Dermis microvascular lymphatic vessel endothelial cell (primary cell): ENCODE results near the gene SRC. TPM values are rescaled to one million over a fixed set of nuclear protein-coding genes. Genes with fewer than 3 reads are reported as not detected.

Experiments used
- DNase-seq, 2 donors: peaks; one replicate each; pipeline versions ENCODE4 v3.0.0 to v3.0.0-alpha.2; 2010; ENCODE audit warnings: low read depth in 2 of 2
- total RNA-seq: library from RNA; depleted of rRNA; stranded (reverse); fragments of >200 nt; gene quantifications from 2 replicates; pipeline ENCODE4 v1.2.1, GENCODE V29; 2014

Gene SRC
- total RNA-seq, 1 donor from 2014 or later, result 3.7 TPM

- DNase-seq, result no peak
Observed at GRCh38 chr20:37315021-37315451, 30.9 kb upstream of the SRC start.

DNA sequence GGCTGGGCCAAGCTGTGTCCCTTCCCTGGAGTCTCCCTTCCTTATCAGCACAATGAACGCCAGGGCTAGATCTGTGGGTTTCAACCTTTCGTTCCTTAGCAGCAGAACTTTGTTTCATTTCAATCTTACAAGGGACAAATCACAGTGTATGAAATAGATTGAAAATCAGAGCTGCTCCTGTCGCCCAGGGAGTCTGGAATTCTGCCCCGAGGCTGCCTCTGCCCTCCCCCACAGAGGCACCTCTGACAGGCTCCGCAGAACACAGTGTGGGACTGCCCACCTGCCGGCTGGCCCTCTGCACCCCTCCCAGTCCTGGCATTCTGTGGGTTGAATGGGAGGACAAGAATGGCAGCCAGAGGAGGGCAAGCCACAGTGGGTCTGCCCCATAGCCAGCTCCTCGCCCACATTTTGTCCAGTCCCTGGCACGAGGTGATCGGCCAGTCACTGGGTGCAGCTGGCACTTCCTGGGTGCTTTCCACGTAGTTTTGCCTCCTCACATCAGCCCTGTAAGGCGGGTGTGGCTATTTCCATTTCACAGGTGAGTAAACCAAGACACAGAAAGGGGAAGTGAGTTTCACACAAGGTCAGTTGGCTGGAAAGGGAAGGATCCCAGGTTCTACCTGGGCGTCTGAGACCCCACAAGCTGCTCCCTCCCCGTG, 30.4 kb upstream of the SRC start:
- no peak for DNase-seq

DNA sequence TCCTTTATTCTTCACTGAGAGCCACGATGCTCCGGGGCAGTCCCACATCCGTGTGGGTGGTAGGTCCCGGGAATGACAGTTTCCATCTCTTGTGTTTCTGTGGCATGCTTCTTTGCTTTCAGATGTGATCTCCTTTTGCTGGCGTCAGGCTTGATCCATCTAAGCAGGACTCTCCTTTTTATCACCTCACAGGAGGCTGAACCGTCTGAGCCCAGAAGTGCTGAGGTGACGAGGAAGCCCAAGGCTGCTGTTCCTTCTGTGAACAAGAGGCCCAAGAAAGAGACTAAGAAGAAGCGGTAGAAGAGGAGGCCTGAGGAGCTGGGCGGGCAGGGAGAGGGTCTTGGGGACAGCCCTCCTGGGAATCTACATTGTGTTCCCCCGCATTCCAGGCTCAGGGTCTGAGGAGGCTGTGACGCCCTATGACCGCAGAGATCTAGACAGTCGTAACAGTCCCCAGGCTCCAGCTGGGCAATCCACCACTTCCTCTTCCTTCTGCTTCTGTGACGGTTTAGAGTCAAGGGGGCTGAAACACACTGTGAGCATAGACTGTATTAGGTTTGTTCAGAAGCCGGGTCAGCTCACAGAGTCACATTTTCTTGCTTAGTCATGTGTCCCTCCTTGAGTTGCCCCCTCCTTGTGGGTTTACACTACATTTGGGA, 29.7 kb upstream of the SRC start:
- DNase-seq, result no peak

DNA sequence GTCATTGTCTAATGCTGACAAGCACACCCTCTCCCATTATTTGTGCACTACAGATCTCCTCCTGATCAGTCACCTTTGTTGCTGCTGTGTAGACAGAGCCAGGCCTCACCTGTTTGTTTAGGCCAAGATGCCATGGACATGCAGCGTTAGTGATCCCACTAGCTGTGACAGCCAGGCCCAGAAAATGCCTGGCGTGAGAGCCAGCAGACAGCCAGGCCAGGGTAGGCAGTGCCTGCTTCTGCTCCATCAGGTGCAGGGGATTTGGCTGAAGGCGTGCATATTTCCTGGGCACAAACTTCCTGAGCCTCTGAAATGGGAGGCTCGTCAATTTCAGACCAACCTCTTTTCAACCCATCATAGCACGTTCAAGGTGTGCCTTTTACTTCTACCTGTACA, 29.2 kb upstream of the SRC start:
- DNase-seq, result no peak

DNA sequence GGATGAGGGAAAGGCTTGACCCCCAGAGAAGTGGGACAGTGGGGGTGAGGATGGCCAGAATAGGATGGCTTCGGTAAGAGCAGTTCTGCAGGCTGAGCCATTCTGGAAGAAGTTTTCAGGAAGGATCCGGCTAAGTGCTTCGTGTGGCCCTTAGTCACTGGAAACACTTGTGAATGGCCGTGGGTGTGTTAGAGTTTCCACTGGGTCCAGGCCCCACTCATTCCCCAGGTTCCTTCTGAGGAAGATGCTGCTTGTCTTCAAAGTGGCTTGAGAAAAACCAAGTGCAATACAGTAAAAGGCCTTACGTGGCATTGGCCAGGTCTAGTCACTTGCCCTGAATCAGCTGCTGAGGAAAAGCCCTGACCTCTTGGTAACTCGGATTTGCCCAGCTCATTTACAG, 28.6 kb upstream of the SRC start:
- no peak for DNase-seq

DNA sequence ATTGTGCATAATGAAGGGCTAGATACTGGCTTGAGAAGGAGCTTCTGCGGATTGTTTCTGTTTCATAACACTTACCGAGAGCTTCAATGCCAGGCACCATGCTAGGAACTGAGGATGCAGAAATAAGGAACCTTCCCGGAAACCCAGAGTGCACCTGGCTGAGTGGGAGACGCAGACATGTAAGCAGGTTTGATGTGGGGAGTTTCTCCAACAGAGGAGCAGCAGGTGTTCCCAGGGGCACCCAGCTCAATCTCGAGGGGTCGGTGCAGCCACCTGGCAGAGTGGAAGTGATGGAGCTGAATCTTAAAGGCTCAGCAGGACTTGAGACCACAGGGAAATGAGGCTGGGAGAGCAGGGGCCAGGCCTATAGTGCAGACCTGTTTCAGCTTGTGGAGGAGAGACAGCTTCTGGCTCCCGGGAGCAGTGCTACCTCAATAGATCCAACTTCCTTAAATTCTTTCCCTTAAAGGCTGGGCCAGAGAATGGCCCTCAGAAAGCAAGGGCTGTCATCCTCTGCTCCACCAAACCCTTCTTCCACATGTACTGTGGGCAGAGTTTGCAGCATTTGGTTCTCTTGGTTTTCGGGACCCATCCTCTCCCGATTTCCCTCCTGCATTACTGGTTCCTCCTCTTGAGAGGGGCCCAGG, 27.8 kb upstream of the SRC start:
- no peak for DNase-seq

DNA sequence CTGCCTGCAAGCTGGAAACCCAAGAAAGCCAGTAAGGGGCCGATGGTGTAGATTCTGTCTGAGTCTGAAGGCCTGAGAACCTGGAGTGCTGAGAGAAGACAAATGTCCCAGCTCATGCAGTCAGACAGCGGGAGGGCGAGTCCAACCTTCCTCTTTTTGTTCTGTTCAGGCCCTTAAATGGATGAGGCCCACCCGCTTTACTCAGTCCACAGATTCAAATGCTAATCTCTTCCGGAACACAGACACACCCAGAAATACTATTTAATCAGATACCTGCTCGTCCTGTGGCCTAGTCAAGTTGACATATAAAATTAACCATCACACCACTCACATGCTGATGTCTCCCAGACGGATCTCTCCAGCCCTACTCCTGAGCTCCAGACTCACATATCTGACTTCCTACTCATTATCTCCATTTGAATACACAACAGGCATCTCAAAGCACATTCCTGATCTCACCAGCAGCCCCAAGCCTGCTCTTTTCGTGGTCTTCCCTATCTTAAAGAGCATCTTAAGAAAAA, 26.7 kb upstream of the SRC start:
- DNase-seq, result no peak

GRCh38 chr20:37323985-37324384, 22.0 kb upstream of the SRC start:
- DNase-seq, result no peak

DNA sequence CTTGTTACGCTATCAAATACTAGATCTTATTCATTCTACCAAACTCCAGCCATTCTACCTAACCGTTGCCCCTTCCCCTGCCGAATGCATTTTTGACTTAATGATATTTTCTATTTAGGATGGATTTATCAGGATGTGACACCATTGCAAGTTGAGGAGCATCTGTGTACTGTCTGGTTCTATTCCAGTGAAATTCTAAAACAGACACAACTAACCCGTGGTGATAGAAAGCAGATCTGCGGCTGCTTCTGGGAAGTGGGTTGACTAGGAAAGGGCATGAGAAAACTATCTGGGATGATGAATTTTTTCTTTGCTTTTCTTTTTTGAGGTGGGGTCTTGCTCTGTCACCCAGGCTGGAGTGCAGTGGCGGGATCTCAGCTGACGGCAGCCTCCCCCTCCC, 20.7 kb upstream of the SRC start:
- no peak for DNase-seq

- no peak for DNase-seq
Observed at GRCh38 chr20:37326666-37327065, 19.3 kb upstream of the SRC start.

GRCh38 chr20:37327748-37328147, 18.2 kb upstream of the SRC start:
- DNase-seq, result no peak

DNA sequence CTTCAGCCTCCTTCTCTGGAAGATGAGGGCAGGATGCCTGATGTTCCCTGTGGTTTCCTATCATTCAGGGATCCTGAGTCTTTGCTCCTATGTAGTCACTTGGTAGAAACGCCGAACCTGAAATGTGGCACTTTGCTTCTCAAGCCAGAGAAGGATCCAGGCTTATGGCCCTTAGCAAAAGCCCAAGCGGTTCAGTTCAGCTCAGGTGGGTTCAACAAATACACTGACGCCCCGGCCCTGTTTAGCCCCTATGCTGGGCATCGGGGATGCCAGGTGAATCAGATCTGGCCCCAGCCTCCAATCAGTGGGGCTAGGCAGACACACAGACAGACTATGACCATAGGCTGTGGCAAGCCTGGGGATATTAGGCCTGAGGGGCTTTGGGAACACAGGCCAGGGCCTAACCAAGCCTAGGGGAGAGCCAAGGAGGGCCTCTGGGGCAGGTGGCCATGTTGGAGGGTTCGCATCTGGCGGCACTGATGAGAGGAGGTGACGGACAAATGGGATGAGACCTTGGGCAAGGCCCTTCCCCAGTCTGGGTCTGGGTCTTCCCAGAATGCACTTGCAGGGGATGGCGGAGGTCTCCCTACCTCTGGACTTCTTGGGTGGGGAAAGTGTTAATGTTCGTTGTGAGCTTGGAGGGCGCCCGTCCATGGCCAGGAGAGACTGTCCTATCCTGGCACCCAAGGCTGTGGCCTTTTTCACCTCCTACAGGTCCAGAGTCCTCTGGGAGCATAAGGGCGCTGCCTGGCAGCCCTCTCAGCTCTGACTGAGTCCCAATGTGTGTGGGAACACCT, 17.6 kb upstream of the SRC start:
- DNase-seq, result no peak

GRCh38 chr20:37329481-37330165, 16.3 kb upstream of the SRC start:
- no peak for DNase-seq

GRCh38 chr20:37330316-37330715, 15.6 kb upstream of the SRC start:
- no peak for DNase-seq

DNA sequence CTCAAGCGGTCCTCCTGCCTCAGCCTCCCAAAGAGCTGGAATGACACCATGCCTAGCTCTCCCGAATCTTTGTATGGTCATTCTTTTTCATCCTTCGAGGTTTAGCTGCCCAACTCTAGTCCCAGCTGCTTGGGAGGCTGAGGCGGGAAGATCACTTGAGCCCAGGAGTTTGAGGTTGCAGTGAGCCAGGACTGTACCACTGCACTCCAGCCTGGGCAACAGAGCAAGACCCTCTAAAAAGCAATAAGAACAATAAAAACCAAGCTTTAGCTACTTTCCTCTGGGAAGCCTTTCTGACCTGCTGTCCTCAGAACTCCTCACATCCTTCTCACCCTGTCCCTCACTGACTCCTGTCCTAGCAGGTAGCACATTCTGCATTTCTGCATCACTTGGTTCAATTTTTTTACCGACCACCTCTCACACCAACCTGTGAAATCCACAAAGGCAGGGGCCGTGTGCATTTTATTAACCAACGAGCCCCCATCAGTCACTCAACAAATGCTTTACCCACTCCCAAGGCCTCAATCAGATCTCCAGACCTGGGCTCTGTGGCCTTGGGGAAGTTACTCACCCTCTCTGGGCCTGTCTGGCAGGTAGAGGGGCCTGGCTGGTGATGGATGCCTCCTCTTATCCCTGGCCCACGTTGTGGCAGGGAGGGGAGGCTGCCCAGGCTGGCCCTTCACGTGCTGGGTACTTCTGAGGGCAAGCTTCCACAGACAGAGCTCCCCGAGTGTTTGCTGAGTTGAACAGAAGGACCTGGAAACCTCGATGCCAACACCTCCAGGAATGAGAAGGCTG, 14.7 kb upstream of the SRC start:
- no peak for DNase-seq

GRCh38 chr20:37333130-37333847, 12.7 kb upstream of the SRC start:
- DNase-seq, result no peak

GRCh38 chr20:37333848-37334318, 12.1 kb upstream of the SRC start:
- no peak for DNase-seq

DNA sequence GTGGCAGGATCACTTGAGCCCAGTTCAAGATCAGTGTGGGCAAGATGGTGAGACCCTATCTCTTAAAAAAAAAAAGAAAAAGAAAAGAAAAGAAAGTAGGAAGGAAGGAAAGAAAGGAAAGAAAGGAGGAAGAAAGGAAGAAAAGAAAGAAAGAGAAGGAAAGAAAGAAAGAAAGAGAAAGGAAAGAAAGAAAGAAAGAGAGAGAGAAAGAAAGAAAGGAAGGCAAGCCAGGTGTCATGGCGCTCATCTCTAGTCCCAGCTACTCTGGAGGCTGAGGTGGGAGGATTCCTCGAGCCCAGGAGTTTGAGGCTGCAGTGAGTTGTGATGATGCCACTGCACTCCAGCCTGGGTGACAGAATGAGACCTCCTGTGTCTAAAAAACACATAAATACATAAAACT, 11.5 kb upstream of the SRC start:
- no peak for DNase-seq

- DNase-seq, result no peak
Observed at GRCh38 chr20:37335642-37336368, 10.1 kb upstream of the SRC start.
